Fibroblast of skin of left quadriceps (primary cell): Measurements from ENCODE around the gene TSKU.
"Not testable (repeated sequence)": the region's sequence is repeated elsewhere in the genome, so short reads cannot be mapped to it uniquely, and the experiment has no call there.

Experiments
- DNase-seq, 2 experiments: peaks; one replicate each; pipeline ENCODE4 v3.0.0-alpha.2; 2013; ENCODE audit warnings: low read depth in 2 of 2

TSKU gene

DNA sequence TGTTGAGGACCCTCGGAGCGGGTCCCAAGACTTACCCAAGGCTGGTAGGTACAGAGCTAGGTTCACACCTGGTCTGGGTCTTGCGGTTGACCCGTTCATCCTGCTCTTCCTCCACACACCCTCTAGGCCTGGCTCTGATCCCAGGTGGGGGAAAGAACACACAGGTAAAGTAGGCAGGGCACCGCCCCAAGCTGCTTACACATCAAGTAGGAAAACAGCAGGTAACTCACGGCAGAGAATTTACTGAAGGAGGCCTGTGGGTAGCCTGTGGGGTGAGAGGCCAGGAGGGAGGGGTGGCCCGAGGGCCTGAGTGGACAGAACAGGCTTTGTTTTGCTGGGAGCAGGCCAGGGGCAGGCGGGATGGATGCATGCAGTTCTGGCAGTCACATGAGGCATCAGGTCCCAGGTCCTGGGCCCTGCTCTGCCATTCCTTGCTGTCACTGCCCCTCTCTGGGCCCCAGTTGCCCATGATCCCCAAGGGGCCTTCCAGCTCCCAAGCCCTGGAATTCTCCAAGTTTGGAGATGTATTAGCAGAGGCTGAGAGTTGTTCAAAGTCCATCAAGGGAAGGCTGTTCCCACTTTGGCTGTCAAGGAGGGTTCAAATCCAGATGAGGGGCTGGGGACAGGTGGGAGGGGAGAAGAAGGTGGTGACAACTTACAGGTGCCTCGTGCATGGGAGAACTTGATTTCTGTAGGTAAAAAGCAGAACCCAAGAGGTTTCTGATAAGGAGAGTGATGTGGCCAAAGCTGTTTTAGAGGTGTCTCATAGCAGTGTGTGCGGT is 5.7 kb downstream of the TSKU start:
- no peak for DNase-seq

GRCh38 chr11:76789443-76789719 is 6.2 kb downstream of the TSKU start:
- no peak for DNase-seq

GRCh38 chr11:76790251-76790650 is 7.1 kb downstream of the TSKU start:
- DNase-seq, result no peak

DNA sequence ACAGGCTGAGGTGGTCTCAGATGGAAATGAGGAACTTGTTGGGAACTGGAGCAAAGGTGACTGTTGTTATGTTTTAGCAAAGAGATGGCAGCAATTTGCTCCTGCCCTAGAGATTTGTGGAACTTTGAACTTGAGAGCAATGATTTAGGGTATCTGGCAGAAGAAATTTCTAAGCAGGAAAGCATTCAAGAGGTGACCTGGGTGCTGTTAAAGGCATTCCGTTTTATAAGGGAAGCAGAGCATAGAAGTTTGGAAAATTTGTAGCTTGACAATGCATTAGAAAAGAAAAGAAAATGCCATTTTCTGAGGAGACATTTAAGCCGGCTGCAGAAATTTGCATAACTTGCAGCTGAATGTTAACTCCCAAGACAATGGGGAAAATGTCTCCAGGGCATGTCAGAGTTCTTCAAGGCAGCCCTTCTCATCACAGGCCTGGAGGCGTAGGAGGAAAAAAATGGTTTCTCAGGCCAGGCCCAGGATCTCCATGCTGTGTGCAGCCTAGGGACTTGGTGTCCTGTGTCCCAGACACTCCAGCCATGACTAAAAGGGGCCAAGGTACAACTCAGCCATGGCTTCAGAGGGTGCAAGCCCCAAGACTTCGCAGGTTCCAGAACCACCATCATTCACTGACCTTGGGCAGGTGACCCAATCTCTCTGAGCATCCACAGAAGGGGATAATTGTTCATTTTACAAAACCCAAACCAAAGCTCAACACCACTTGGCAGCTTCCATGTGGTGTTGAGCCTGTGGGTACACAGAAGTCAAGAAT is 8.0 kb downstream of the TSKU start:
- DNase-seq, result not testable (repeated sequence)

DNA sequence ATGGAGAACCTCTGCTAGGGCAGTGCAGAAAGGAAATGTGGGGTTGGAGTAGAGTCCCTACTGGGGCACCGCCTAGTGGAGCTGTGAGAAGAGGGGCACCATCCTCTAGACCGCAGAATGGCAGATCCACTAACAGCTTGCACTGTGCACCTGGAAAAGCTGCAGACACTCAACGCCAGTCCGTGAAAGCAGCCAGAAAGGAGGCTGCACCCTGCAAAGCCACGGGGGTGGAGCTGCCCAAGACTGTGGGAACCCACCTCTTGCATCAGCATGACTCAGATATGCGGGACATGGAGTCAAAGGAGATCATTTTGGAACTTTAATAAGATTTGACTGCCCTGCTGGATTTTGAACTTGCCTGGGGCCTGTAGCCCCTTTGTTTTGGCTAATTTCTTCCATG is 8.7 kb downstream of the TSKU start:
- no peak for DNase-seq

GRCh38 chr11:76792505-76793264 is 9.5 kb downstream of the TSKU start:
- DNase-seq, result no peak

GRCh38 chr11:76793391-76794291 is 10.5 kb downstream of the TSKU start:
- DNase-seq, result no peak

DNA sequence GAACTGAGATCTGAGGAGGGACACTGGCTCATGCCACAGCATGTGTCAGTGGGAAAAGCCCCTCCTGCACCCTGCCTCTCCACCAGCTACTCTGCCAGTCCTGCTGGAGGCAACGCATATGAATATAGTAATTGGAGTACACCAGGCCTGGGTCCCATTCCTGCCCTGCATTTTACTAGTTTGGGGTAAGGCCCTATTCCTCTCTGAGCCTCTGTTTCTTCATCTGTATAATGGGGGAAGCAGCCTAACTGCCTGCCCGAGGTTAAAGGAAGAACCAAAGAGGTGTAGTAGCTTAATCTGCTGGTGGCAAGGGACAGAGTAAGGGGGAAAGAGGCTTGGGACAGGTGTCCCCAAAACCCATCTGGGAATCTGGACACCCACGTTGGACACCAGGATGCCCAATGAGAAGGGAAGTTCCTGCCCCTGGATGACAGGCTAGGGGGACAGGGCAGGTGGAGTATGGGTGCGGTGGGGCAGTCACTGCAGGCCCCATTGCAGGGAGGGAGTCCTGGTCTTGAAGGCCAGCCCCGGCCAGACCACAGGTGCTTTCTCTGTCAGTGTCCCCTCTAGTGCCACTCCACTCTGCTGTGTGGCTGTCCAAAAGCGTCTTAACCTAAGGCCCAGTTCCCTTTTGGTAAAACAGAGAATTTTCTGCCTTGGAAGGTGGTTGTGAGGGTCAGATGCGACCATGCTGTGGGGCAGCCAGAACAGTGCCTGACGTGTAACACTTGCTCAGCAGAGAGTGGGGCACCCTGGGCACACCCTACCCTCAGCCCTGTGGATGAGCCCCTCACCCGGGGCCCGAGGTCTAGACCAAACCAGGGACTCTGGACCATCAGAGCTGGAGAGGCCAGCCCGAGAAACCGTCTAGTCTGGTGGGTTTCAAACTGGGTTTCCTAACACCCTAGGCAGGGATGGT is 11.5 kb downstream of the TSKU start:
- DNase-seq, result no peak

DNA sequence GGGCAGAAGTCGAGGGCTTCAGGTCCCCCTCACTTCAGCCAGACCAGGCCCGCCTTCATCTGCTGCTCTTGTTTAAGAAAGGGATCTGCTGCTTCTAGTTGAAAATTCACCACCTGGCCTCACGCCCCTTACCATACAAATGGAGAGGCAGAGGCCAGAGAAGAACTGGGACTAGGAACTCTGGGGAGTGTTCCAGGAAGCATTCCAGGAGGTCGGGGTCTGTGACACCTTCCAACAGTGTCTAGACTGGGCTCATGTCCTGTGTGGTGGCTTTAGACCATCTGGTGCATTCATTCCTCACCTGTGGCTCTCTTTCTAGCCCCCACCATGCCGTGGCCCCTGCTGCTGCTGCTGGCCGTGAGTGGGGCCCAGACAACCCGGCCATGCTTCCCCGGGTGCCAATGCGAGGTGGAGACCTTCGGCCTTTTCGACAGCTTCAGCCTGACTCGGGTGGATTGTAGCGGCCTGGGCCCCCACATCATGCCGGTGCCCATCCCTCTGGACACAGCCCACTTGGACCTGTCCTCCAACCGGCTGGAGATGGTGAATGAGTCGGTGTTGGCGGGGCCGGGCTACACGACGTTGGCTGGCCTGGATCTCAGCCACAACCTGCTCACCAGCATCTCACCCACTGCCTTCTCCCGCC is 12.3 kb downstream of the TSKU start:
- DNase-seq, result no peak

GRCh38 chr11:76795936-76796441 is 12.8 kb downstream of the TSKU start:
- no peak for DNase-seq

DNA sequence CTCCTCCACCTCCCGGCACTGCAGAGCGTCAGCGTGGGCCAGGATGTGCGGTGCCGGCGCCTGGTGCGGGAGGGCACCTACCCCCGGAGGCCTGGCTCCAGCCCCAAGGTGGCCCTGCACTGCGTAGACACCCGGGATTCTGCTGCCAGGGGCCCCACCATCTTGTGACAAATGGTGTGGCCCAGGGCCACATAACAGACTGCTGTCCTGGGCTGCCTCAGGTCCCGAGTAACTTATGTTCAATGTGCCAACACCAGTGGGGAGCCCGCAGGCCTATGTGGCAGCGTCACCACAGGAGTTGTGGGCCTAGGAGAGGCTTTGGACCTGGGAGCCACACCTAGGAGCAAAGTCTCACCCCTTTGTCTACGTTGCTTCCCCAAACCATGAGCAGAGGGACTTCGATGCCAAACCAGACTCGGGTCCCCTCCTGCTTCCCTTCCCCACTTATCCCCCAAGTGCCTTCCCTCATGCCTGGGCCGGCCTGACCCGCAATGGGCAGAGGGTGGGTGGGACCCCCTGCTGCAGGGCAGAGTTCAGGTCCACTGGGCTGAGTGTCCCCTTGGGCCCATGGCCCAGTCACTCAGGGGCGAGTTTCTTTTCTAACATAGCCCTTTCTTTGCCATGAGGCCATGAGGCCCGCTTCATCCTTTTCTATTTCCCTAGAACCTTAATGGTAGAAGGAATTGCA is 13.5 kb downstream of the TSKU start:
- no peak for DNase-seq

DNA sequence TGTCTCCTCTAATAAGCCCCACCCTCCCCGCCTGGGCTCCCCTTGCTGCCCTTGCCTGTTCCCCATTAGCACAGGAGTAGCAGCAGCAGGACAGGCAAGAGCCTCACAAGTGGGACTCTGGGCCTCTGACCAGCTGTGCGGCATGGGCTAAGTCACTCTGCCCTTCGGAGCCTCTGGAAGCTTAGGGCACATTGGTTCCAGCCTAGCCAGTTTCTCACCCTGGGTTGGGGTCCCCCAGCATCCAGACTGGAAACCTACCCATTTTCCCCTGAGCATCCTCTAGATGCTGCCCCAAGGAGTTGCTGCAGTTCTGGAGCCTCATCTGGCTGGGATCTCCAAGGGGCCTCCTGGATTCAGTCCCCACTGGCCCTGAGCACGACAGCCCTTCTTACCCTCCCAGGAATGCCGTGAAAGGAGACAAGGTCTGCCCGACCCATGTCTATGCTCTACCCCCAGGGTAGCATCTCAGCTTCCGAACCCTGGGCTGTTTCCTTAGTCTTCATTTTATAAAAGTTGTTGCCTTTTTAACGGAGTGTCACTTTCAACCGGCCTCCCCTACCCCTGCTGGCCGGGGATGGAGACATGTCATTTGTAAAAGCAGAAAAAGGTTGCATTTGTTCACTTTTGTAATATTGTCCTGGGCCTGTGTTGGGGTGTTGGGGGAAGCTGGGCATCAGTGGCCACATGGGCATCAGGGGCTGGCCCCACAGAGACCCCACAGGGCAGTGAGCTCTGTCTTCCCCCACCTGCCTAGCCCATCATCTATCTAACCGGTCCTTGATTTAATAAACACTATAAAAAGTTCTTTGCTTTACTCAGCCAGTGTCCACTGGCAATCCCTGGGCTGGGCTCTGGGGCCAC is 14.4 kb downstream of the TSKU start:
- DNase-seq, result no peak

- DNase-seq, result no peak
Observed at GRCh38 chr11:76798202-76798581, 15.0 kb downstream of the TSKU start.

DNA sequence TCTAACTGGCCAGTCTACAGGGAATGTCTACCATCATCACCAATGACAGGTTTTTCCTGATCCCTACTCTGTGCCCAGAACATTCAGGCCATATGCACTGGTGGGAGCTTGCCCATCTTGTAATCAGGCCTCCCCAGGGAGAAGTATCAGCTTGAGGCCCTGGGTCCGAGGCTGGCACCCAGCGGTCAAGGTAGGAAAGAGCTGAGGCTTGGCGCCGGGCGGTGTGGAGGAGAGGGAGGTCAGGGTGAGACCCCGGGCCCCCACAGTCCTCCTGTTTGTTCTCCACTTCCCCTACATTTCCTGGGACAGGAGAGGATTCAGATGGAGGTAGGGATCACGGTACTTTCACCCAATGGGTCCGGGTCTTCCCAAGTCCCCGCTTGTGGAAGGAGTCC is 15.5 kb downstream of the TSKU start:
- DNase-seq, result no peak

DNA sequence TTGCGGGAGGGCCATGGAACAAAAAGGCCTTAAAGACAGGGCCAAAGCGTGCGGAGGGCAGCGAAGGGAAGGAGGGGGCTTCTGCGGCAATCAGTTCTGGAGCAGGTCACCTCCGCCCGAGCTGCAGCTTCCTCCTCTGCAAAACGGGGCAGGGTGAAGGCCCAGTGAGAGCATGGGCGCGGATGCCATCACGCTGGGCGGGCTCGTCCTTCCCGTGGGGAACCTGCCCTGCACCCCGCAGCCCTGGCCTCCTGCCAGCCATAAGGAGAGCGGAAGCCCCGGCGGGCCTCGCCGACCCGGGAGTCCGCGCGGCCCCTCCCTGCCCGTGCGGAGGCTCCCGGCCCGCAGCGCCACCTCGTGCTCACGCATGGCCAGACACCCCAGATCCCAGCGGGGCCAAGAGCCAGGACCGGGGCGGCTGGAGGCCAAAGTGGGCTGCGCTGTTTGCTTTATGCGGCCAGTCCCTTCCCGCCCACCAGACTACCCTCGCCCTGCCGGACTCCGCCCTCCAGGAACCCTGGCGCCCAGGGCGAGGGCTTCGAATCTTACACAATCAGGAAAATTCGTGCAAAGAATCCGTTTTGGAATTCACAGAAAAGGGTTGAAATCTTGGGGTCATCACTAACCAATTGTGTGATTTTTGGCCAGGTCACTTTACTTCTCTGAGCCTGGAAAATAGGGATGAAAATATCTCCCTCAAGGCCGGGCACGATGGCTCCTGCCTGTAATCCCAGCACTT is 16.1 kb downstream of the TSKU start:
- DNase-seq, result no peak

- no peak for DNase-seq
Observed at GRCh38 chr11:76800466-76801200, 17.5 kb downstream of the TSKU start.

GRCh38 chr11:76801225-76801624 is 18.1 kb downstream of the TSKU start:
- DNase-seq, result no peak
